ENCODE results near the gene DERA.
"Not testable (repeated sequence)": the region's sequence is repeated elsewhere in the genome, so short reads cannot be mapped to it uniquely, and the experiment has no call there.

Gene DERA

GRCh38 chr12:15910864-15911721 is at the start of gene DERA:
Gene DERA, plus strand, starts transcription at chr12:15911332. Its CDS starts 52 bp downstream, at chr12:15911384.
- peak; percentile 87 for DNase-seq

- no peak for DNase-seq
Measured at GRCh38 chr12:15861404-15861803, 49.7 kb upstream of the DERA start.

GRCh38 chr12:15862840-15863239 is 48.3 kb upstream of the DERA start:
- no peak for DNase-seq

- no peak for DNase-seq
Measured at GRCh38 chr12:15863372-15863771, 47.8 kb upstream of the DERA start.

GRCh38 chr12:15863984-15864383 is 47.1 kb upstream of the DERA start:
- no peak for DNase-seq

GRCh38 chr12:15868186-15868585 is 42.9 kb upstream of the DERA start:
- DNase-seq = no peak

- DNase-seq = no peak
Measured at GRCh38 chr12:15873556-15873955, 37.6 kb upstream of the DERA start.

- not testable (repeated sequence) for DNase-seq
Measured at GRCh38 chr12:15874556-15875145, 36.5 kb upstream of the DERA start.

GRCh38 chr12:15875863-15876262 is 35.3 kb upstream of the DERA start:
- DNase-seq = no peak

- DNase-seq = no peak
Measured at GRCh38 chr12:15879413-15879812, 31.7 kb upstream of the DERA start.

- DNase-seq = peak; percentile 80
Measured at GRCh38 chr12:15880721-15881120, 30.4 kb upstream of the DERA start.

GRCh38 chr12:15882118-15882971 is 28.8 kb upstream of the DERA start, which contains the start of gene STRAP:
Gene STRAP, plus strand, starts transcription at chr12:15882387. Its CDS starts 321 bp downstream, at chr12:15882708.
- peak; percentile 98 for DNase-seq

GRCh38 chr12:15883536-15883935 is 27.6 kb upstream of the DERA start:
- no peak for DNase-seq

- DNase-seq = peak; percentile 82
Measured at GRCh38 chr12:15886372-15887042, 24.6 kb upstream of the DERA start.

GRCh38 chr12:15887043-15887817 is 23.9 kb upstream of the DERA start:
- no peak for DNase-seq

- no peak for DNase-seq
Measured at GRCh38 chr12:15892645-15893259, 18.4 kb upstream of the DERA start.

GRCh38 chr12:15893260-15893659 is 17.9 kb upstream of the DERA start:
- DNase-seq = no peak

- DNase-seq = no peak
Measured at GRCh38 chr12:15896867-15897266, 14.3 kb upstream of the DERA start.

GRCh38 chr12:15897433-15897832 is 13.7 kb upstream of the DERA start:
- DNase-seq = no peak

GRCh38 chr12:15899282-15899870 is 11.8 kb upstream of the DERA start:
- DNase-seq = peak; percentile 33

- no peak for DNase-seq
Measured at GRCh38 chr12:15904378-15904920, 6.7 kb upstream of the DERA start.

Measured in NCI-H345 (cell line).